IPS-18a (cell line): ENCODE measurements around the gene ELFN2.

Experiments
- H3K27ac ChIP-seq: one replicate; pipeline ENCODE4 v1.5.1; 2013; ENCODE audit warnings: low read length
- H3K27me3 ChIP-seq: one replicate; pipeline ENCODE4 v1.6.1; 2013; ENCODE audit warnings: mild to moderate bottlenecking, low read length; ENCODE audit not compliant: control insufficient read depth, insufficient read depth
- H3K36me3 ChIP-seq: one replicate; pipeline ENCODE4 v1.6.1; 2013; ENCODE audit warnings: low read depth, low read length; ENCODE audit not compliant: control insufficient read depth
- H3K4me1 ChIP-seq: one replicate; pipeline ENCODE4 v1.6.1; 2013; ENCODE audit warnings: low read depth, low read length; ENCODE audit not compliant: control insufficient read depth
- H3K4me3 ChIP-seq: one replicate; pipeline ENCODE4 v1.5.1; 2013; ENCODE audit warnings: low read length
- H3K9ac ChIP-seq: one replicate; pipeline ENCODE4 v1.6.1; 2013; ENCODE audit warnings: mild to moderate bottlenecking, low read length, moderate library complexity
- H3K9me3 ChIP-seq: one replicate; pipeline ENCODE4 v1.6.1; 2013; ENCODE audit warnings: low read depth, low read length; ENCODE audit not compliant: control insufficient read depth

The ELFN2 gene

GRCh38 chr22:37345863-37346504 is 81.3 kb downstream of the ELFN2 start:
- Histone ChIP-seq H3K4me3 (no peak overlapping the region), H3K36me3 (no peaks in the 10 kb centered on the region), H3K4me1 (peaks cover 3% of the 10 kb centered on the region), H3K9ac (no peak overlapping the region), H3K27ac (no peak overlapping the region), H3K9me3 (no peaks in the 10 kb centered on the region), H3K27me3 (peaks cover 4% of the 10 kb centered on the region)

- peaks cover 11% of the 10 kb centered on the region for H3K4me1 ChIP-seq
- H3K9ac ChIP-seq = no peak overlapping the region
Observed at GRCh38 chr22:37344735-37345449, 82.4 kb downstream of the ELFN2 start.

GRCh38 chr22:37343863-37344734 is 83.2 kb downstream of the ELFN2 start:
- Histone ChIP-seq H3K4me3 (no peak overlapping the region), H3K27ac (no peak overlapping the region), H3K9me3 (no peaks in the 10 kb centered on the region), H3K36me3 (no peaks in the 10 kb centered on the region), H3K4me1 (peaks cover 11% of the 10 kb centered on the region), H3K9ac (no peak overlapping the region), H3K27me3 (peaks cover 12% of the 10 kb centered on the region)

More at GRCh38 chr22:37344735-37345449, 82.4 kb downstream of the ELFN2 start:
- H3K9me3 ChIP-seq = no peaks in the 10 kb centered on the region
- no peaks in the 10 kb centered on the region for H3K36me3 ChIP-seq
- H3K4me3 ChIP-seq = no peak overlapping the region
- H3K27ac ChIP-seq = no peak overlapping the region
- H3K27me3 ChIP-seq = peaks cover 8% of the 10 kb centered on the region

- peaks cover 12% of the 10 kb centered on the region for H3K27me3 ChIP-seq
Observed at GRCh38 chr22:37343348-37343747, 83.9 kb downstream of the ELFN2 start.

GRCh38 chr22:37342065-37342464 is 85.2 kb downstream of the ELFN2 start:
- no peaks in the 10 kb centered on the region for H3K36me3 ChIP-seq
- H3K9me3 ChIP-seq = no peaks in the 10 kb centered on the region
- no peak overlapping the region for H3K9ac ChIP-seq
- H3K27ac ChIP-seq = no peak overlapping the region
- no peak overlapping the region for H3K4me3 ChIP-seq
- peaks cover 12% of the 10 kb centered on the region for H3K27me3 ChIP-seq
- H3K4me1 ChIP-seq = peaks cover 11% of the 10 kb centered on the region

More at GRCh38 chr22:37343348-37343747, 83.9 kb downstream of the ELFN2 start:
- H3K4me1 ChIP-seq = peaks cover 11% of the 10 kb centered on the region
- H3K36me3 ChIP-seq = no peaks in the 10 kb centered on the region
- no peak overlapping the region for H3K27ac ChIP-seq
- no peak overlapping the region for H3K9ac ChIP-seq
- H3K4me3 ChIP-seq = no peak overlapping the region
- H3K9me3 ChIP-seq = no peaks in the 10 kb centered on the region

- Histone ChIP-seq H3K36me3 (no peaks in the 10 kb centered on the region), H3K4me3 (no peak overlapping the region), H3K27me3 (peaks cover 17% of the 10 kb centered on the region), H3K4me1 (peaks cover 11% of the 10 kb centered on the region), H3K27ac (no peak overlapping the region), H3K9me3 (no peaks in the 10 kb centered on the region), H3K9ac (no peak overlapping the region)
Observed at GRCh38 chr22:37340331-37341262, 86.7 kb downstream of the ELFN2 start.

GRCh38 chr22:37338539-37339246 is 88.6 kb downstream of the ELFN2 start:
- Histone ChIP-seq H3K36me3 (no peaks in the 10 kb centered on the region), H3K27me3 (peaks cover 36% of the 10 kb centered on the region), H3K4me1 (peaks cover 11% of the 10 kb centered on the region), H3K4me3 (no peak overlapping the region), H3K27ac (no peak overlapping the region), H3K9ac (no peak overlapping the region), H3K9me3 (no peaks in the 10 kb centered on the region)

GRCh38 chr22:37337204-37337943 is 89.9 kb downstream of the ELFN2 start:
- no peaks in the 10 kb centered on the region for H3K9me3 ChIP-seq
- no peaks in the 10 kb centered on the region for H3K36me3 ChIP-seq
- peaks cover 47% of the 10 kb centered on the region for H3K27me3 ChIP-seq
- no peak overlapping the region for H3K9ac ChIP-seq
- H3K27ac ChIP-seq = no peak overlapping the region
- peaks cover 11% of the 10 kb centered on the region for H3K4me1 ChIP-seq
- H3K4me3 ChIP-seq = no peak overlapping the region

- Histone ChIP-seq H3K4me1 (peaks cover 11% of the 10 kb centered on the region), H3K4me3 (no peak overlapping the region), H3K27me3 (peaks cover 46% of the 10 kb centered on the region), H3K27ac (no peak overlapping the region), H3K9ac (no peak overlapping the region), H3K9me3 (no peaks in the 10 kb centered on the region), H3K36me3 (no peaks in the 10 kb centered on the region)
Observed at GRCh38 chr22:37336579-37336978, 90.7 kb downstream of the ELFN2 start.

GRCh38 chr22:37335806-37336199 is 91.5 kb downstream of the ELFN2 start:
- Histone ChIP-seq H3K4me3 (no peak overlapping the region), H3K36me3 (no peaks in the 10 kb centered on the region), H3K27ac (no peak overlapping the region), H3K9me3 (no peaks in the 10 kb centered on the region), H3K4me1 (peaks cover 8% of the 10 kb centered on the region), H3K27me3 (peaks cover 42% of the 10 kb centered on the region), H3K9ac (no peak overlapping the region)
